ENCODE data around the gene SLC13A4. TPM values are rescaled to one million over a fixed set of nuclear protein-coding genes. Genes with fewer than 3 reads are reported as not detected.
A peak's percentile ranks its signal among the peaks of the same experiment; 100 is the strongest.

SLC13A4 gene
- polyA plus RNA-seq, 1 donor (not counting 4 experiments of a cell fraction or from before 2014, with no cell fraction given), result 0.12 TPM

GRCh38 chr7:135763261-135763660 is 35.3 kb upstream of the SLC13A4 start:
- no peaks in the 10 kb centered on the region for H3K9me1 ChIP-seq (ENCODE audit: control insufficient read depth, extremely low read depth, insufficient read depth, low read length)
- H3K9me3 ChIP-seq (ENCODE audit: control insufficient read depth, low read depth, low read length), result no peaks in the 10 kb centered on the region
- H3K36me3 ChIP-seq (ENCODE audit: control insufficient read depth in 2 of 2, extremely low read depth in 1 of 2, insufficient read depth in 2 of 2, low read length in 2 of 2), result no peaks in the 10 kb centered on the region
- H3K9ac ChIP-seq (ENCODE audit: control insufficient read depth, extremely low read depth, insufficient read depth, low read length), result no peak overlapping the region
- no peak overlapping the region for H3K4me3 ChIP-seq (ENCODE audit: control insufficient read depth in 2 of 3, extremely low read depth in 1 of 3, insufficient read depth in 2 of 3, low read depth in 1 of 3, low read length in 3 of 3)
- peaks cover 17% of the 10 kb centered on the region for H3K4me1 ChIP-seq (ENCODE audit: control insufficient read depth, extremely low read depth, insufficient read depth, low read length)
- TF ChIP-seq EZH2 (IDR thresholded peaks at IDR 0.05; ENCODE audit: low read length), result no peak
- TF ChIP-seq CTCF (optimal IDR thresholded peaks at IDR 0.05 in 1 of 3, IDR thresholded peaks at IDR 0.05 in 1 of 3, conservative IDR thresholded peaks at IDR 0.05 in 1 of 3; ENCODE audit: extremely low read depth in 1 of 3, insufficient read depth in 2 of 3, low read length in 3 of 3), result no peak
- no peak for DNase-seq (ENCODE audit: low read depth, low spot score)
- H2AFZ ChIP-seq (ENCODE audit: control insufficient read depth, low read length), result no peak overlapping the region
- dilution Hi-C loops (cut with MboI; ENCODE audit: extremely low pct_ligation_motif_present, low sequenced_read_pairs), result no loop called here
- no peaks in the 10 kb centered on the region for H3K79me2 ChIP-seq (ENCODE audit: control insufficient read depth, insufficient read depth, low read length)
- no peaks in the 10 kb centered on the region for H3K27me3 ChIP-seq (ENCODE audit: control insufficient read depth, extremely low read depth, insufficient read depth, low read length)
- H3K4me2 ChIP-seq (ENCODE audit: control insufficient read depth, extremely low read depth, insufficient read depth, low read depth, low read length), result no peak overlapping the region
- no peak for FAIRE-seq
- no peak overlapping the region for H3K27ac ChIP-seq (ENCODE audit: control insufficient read depth, insufficient read depth, low read length)
- H4K20me1 ChIP-seq (ENCODE audit: control insufficient read depth, extremely low read depth, insufficient read depth, low read length), result no peaks in the 10 kb centered on the region

- H2AFZ ChIP-seq (ENCODE audit: control insufficient read depth, low read length), result peak overlapping the region; percentile 94
- no peaks in the 10 kb centered on the region for H3K9me3 ChIP-seq (ENCODE audit: control insufficient read depth, low read depth, low read length)
- H3K27me3 ChIP-seq (ENCODE audit: control insufficient read depth, extremely low read depth, insufficient read depth, low read length), result no peaks in the 10 kb centered on the region
- H3K4me3 ChIP-seq (ENCODE audit: control insufficient read depth in 2 of 3, extremely low read depth in 1 of 3, insufficient read depth in 2 of 3, low read depth in 1 of 3, low read length in 3 of 3), result no peak overlapping the region
- H3K9ac ChIP-seq (ENCODE audit: control insufficient read depth, extremely low read depth, insufficient read depth, low read length), result no peak overlapping the region
- H3K79me2 ChIP-seq (ENCODE audit: control insufficient read depth, insufficient read depth, low read length), result no peaks in the 10 kb centered on the region
- no peak for TF ChIP-seq CTCF (optimal IDR thresholded peaks at IDR 0.05 in 1 of 3, IDR thresholded peaks at IDR 0.05 in 1 of 3, conservative IDR thresholded peaks at IDR 0.05 in 1 of 3; ENCODE audit: extremely low read depth in 1 of 3, insufficient read depth in 2 of 3, low read length in 3 of 3)
- TF ChIP-seq EZH2 (IDR thresholded peaks at IDR 0.05; ENCODE audit: low read length), result no peak
- no peak for FAIRE-seq
- no peak for DNase-seq (ENCODE audit: low read depth, low spot score)
- H3K27ac ChIP-seq (ENCODE audit: control insufficient read depth, insufficient read depth, low read length), result peak overlapping the region; percentile 11
- no peaks in the 10 kb centered on the region for H3K36me3 ChIP-seq (ENCODE audit: control insufficient read depth in 2 of 2, extremely low read depth in 1 of 2, insufficient read depth in 2 of 2, low read length in 2 of 2)
- peak overlapping the region; percentile 51 for H3K4me2 ChIP-seq (ENCODE audit: control insufficient read depth, extremely low read depth, insufficient read depth, low read depth, low read length)
- no peaks in the 10 kb centered on the region for H3K9me1 ChIP-seq (ENCODE audit: control insufficient read depth, extremely low read depth, insufficient read depth, low read length)
- dilution Hi-C loops (cut with MboI; ENCODE audit: extremely low pct_ligation_motif_present, low sequenced_read_pairs), result no loop called here
- H4K20me1 ChIP-seq (ENCODE audit: control insufficient read depth, extremely low read depth, insufficient read depth, low read length), result no peaks in the 10 kb centered on the region
- peaks cover 24% of the 10 kb centered on the region for H3K4me1 ChIP-seq (ENCODE audit: control insufficient read depth, extremely low read depth, insufficient read depth, low read length)
Measured at GRCh38 chr7:135761751-135762488, 33.9 kb upstream of the SLC13A4 start.

Measured in keratinocyte (primary cell).